HepG2 (cell line): ENCODE results near the gene TAC3.
"Not testable (repeated sequence)": the region's sequence is repeated elsewhere in the genome, so short reads cannot be mapped to it uniquely, and the experiment has no call there.

ENCODE experiments used
- FLYWCH1 ChIP-seq: sonication (generic); formaldehyde crosslinking; IDR thresholded peaks from 2 replicates; pipeline ENCODE4 v1.8.1; 2023; ENCODE audit warnings: mild to moderate bottlenecking, missing genetic modification reagents
- KDM1A ChIP-seq: IDR thresholded peaks from 2 replicates; pipeline ENCODE4 v1.6.1; 2016; ENCODE audit warnings: missing compliant biosample characterization
- LCORL ChIP-seq, 2 experiments: fragments of 450-650 bp in 1 of 2; sonication (generic) in 1 of 2; formaldehyde crosslinking in 1 of 2; IDR thresholded peaks; 2 replicates each; pipeline versions ENCODE4 v1.5.0 to v1.6.1; 2017 to 2020; ENCODE audit warnings: antibody characterized with exemption in 1 of 2, missing genetic modification reagents in 1 of 2
- PTBP1 ChIP-seq: fragments of 200-400 bp; formaldehyde crosslinking; IDR thresholded peaks from 2 replicates; pipeline ENCODE4 v1.6.1; 2018; ENCODE audit warnings: low read length, low read depth; ENCODE audit not compliant: poor library complexity, severe bottlenecking
- TBL1XR1 ChIP-seq: fragments of 150-350 bp; IDR thresholded peaks from 2 replicates; pipeline ENCODE4 v1.6.1; 2014; ENCODE audit warnings: borderline replicate concordance, low read length; ENCODE audit not compliant: partially characterized antibody
- U2AF1 ChIP-seq: fragments of 200-400 bp; formaldehyde crosslinking; optimal IDR thresholded peaks from 2 replicates; pipeline ENCODE3; 2017; ENCODE audit warnings: mild to moderate bottlenecking, low read depth, low read length
- TF ChIP-seq, protein P1 (sequence below): IDR thresholded peaks from 2 replicates; pipeline ENCODE4 v1.6.1; 2012; ENCODE audit warnings: inconsistent platforms
- TF ChIP-seq, protein P2 (sequence below): fragments of 450-650 bp; IDR thresholded peaks from 2 replicates; pipeline ENCODE4 v1.6.1; 2017; ENCODE audit warnings: mild to moderate bottlenecking
- TF ChIP-seq, protein P3 (sequence below): sonication (generic); formaldehyde crosslinking; IDR thresholded peaks from 2 replicates; pipeline ENCODE4 v1.5.0; 2020; ENCODE audit warnings: mild to moderate bottlenecking, missing genetic modification reagents, moderate library complexity
- TF ChIP-seq, protein P4 (sequence below): sonication (generic); formaldehyde crosslinking; IDR thresholded peaks from 2 replicates; pipeline ENCODE4 v1.8.0; 2022; ENCODE audit warnings: mild to moderate bottlenecking, missing genetic modification reagents; ENCODE audit not compliant: insufficient replicate concordance

DNA sequence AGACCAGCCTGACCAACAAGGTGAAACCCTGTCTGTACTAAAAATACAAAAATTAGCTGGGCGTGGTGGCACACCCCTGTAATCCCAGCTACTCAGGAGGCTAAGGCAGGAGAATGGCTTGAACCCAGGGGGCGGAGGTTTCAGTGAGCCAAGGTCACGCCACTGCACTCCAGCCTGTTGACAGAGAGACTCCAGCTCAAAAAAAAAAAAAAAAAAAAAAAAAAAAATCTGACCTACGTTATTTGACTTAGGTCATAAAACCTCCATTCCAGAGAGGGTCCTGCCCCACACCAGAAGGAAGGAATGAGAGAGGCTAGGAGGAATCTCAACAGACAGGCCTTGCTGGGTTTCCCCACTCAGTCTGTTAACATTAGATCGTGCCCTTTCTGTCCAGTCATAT is 2.0 kb upstream of the TAC3 start:
- not testable (repeated sequence) for TF ChIP-seq FLYWCH1 (CRISPR knock-in tag); TBL1XR1; U2AF1; PTBP1; KDM1A; LCORL (IDR thresholded peaks at IDR 0.05); LCORL (CRISPR knock-in tag; IDR thresholded peaks at IDR 0.05)
- TF ChIP-seq, protein P1, sequence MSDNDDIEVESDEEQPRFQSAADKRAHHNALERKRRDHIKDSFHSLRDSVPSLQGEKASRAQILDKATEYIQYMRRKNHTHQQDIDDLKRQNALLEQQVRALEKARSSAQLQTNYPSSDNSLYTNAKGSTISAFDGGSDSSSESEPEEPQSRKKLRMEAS = not testable (repeated sequence)
- TF ChIP-seq, protein P2, sequence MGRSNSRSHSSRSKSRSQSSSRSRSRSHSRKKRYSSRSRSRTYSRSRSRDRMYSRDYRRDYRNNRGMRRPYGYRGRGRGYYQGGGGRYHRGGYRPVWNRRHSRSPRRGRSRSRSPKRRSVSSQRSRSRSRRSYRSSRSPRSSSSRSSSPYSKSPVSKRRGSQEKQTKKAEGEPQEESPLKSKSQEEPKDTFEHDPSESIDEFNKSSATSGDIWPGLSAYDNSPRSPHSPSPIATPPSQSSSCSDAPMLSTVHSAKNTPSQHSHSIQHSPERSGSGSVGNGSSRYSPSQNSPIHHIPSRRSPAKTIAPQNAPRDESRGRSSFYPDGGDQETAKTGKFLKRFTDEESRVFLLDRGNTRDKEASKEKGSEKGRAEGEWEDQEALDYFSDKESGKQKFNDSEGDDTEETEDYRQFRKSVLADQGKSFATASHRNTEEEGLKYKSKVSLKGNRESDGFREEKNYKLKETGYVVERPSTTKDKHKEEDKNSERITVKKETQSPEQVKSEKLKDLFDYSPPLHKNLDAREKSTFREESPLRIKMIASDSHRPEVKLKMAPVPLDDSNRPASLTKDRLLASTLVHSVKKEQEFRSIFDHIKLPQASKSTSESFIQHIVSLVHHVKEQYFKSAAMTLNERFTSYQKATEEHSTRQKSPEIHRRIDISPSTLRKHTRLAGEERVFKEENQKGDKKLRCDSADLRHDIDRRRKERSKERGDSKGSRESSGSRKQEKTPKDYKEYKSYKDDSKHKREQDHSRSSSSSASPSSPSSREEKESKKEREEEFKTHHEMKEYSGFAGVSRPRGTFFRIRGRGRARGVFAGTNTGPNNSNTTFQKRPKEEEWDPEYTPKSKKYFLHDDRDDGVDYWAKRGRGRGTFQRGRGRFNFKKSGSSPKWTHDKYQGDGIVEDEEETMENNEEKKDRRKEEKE = not testable (repeated sequence)
- TF ChIP-seq, protein P3, sequence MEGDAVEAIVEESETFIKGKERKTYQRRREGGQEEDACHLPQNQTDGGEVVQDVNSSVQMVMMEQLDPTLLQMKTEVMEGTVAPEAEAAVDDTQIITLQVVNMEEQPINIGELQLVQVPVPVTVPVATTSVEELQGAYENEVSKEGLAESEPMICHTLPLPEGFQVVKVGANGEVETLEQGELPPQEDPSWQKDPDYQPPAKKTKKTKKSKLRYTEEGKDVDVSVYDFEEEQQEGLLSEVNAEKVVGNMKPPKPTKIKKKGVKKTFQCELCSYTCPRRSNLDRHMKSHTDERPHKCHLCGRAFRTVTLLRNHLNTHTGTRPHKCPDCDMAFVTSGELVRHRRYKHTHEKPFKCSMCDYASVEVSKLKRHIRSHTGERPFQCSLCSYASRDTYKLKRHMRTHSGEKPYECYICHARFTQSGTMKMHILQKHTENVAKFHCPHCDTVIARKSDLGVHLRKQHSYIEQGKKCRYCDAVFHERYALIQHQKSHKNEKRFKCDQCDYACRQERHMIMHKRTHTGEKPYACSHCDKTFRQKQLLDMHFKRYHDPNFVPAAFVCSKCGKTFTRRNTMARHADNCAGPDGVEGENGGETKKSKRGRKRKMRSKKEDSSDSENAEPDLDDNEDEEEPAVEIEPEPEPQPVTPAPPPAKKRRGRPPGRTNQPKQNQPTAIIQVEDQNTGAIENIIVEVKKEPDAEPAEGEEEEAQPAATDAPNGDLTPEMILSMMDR (CRISPR knock-in tag) = not testable (repeated sequence)
- TF ChIP-seq, protein P4, sequence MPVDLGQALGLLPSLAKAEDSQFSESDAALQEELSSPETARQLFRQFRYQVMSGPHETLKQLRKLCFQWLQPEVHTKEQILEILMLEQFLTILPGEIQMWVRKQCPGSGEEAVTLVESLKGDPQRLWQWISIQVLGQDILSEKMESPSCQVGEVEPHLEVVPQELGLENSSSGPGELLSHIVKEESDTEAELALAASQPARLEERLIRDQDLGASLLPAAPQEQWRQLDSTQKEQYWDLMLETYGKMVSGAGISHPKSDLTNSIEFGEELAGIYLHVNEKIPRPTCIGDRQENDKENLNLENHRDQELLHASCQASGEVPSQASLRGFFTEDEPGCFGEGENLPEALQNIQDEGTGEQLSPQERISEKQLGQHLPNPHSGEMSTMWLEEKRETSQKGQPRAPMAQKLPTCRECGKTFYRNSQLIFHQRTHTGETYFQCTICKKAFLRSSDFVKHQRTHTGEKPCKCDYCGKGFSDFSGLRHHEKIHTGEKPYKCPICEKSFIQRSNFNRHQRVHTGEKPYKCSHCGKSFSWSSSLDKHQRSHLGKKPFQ = not testable (repeated sequence)
